HepG2 (cell line): ENCODE data around the gene DAB2IP. TPM values are rescaled to one million over a fixed set of nuclear protein-coding genes. Genes with fewer than 3 reads are reported as not detected.

ENCODE experiments used
- ATAC-seq: fragments of 200-7000 bp; cut with Tn5 transposase; 3 replicates; pipeline ENCODE4 v1.9.1; 2020; ENCODE audit warnings: mild to moderate bottlenecking, moderate library complexity
- BruUV-seq: library from RNA; stranded (reverse); fragments of 400-500 nt; replicated peaks from 2 replicates; lab custom pipeline; 2021; lab: Mats Ljungman, UMichigan
- CTCF ChIA-PET: fragments of 300-600 bp; formaldehyde crosslinking; extraction: SDS; loops from one replicate; lab custom pipeline; 2021; ENCODE audit warnings: low total read pairs, inconsistent platforms, low intra/inter-chr PET ratio; lab: Yijun Ruan, JAX
- POLR2A ChIA-PET: fragments of 350-600 bp; sonication (Branson Sonifier 250); formaldehyde crosslinking; loops from one replicate; lab custom pipeline; 2020; ENCODE audit warnings: antibody characterized with exemption, inconsistent platforms; lab: Yijun Ruan, JAX
- DNase-seq: peaks from one replicate; pipeline ENCODE4 v3.0.0-alpha.2; 2015; ENCODE audit warnings: low spot score
- FAIRE-seq: peaks from 3 replicates; lab custom pipeline; 2011; peaks lifted over from hg19 to GRCh38; lab: Jason Lieb, UNC
- H2AFZ ChIP-seq: one replicate; pipeline ENCODE4 v1.6.1; 2011; ENCODE audit warnings: low read length, inconsistent platforms
- H3K27ac ChIP-seq: fragments of 300-600 bp; 3 replicates; pipeline ENCODE4 v1.8.0; 2011; ENCODE audit warnings: mixed run types, mild to moderate bottlenecking, mixed read lengths, low read length, inconsistent platforms; ENCODE audit not compliant: insufficient read depth; ENCODE audit errors: extremely low read length
- H3K27me3 ChIP-seq, 2 experiments: fragments of 200-600 bp in 1 of 2; 2 replicates in 1 of 2; 3 replicates in 1 of 2; pipeline versions ENCODE4 v1.6.0 to v1.8.0; 2011; ENCODE audit warnings: low read length in 2 of 2, mild to moderate bottlenecking in 2 of 2, moderate library complexity in 2 of 2, inconsistent platforms in 1 of 2; ENCODE audit not compliant: insufficient read depth in 2 of 2, control insufficient read depth in 1 of 2
- H3K36me3 ChIP-seq, 2 experiments: fragments of 200-600 bp in 1 of 2; replicated peaks in 1 of 2; 2 replicates in 1 of 2; 3 replicates in 1 of 2; pipeline versions ENCODE4 v1.5.1 to v1.8.0; 2011; ENCODE audit warnings: low read length in 2 of 2, inconsistent platforms in 1 of 2; ENCODE audit not compliant: insufficient read depth in 2 of 2, control insufficient read depth in 1 of 2
- H3K4me1 ChIP-seq: 2 replicates; pipeline ENCODE4 v1.5.1; 2012; ENCODE audit warnings: low read length, inconsistent platforms; ENCODE audit not compliant: insufficient read depth
- H3K4me2 ChIP-seq: 2 replicates; pipeline ENCODE4 v1.6.0; 2011; ENCODE audit warnings: low read depth, low read length, inconsistent platforms
- H3K4me3 ChIP-seq, 3 experiments: fragments of 200-600 bp in 1 of 3; sonication (generic), shearing (Covaris generic) in 1 of 3; replicated peaks in 1 of 3; 2 replicates each; pipeline ENCODE4 v1.5.1; 2011 to 2016; ENCODE audit warnings: low read length in 3 of 3, inconsistent platforms in 2 of 3, low read depth in 2 of 3, mild to moderate bottlenecking in 2 of 3, control low read depth in 1 of 3, mixed read lengths in 1 of 3; ENCODE audit not compliant: insufficient read depth in 1 of 3
- H3K79me2 ChIP-seq: one replicate; pipeline ENCODE4 v1.6.1; 2011; ENCODE audit warnings: low read length, inconsistent platforms; ENCODE audit not compliant: insufficient read depth
- H3K9ac ChIP-seq: 2 replicates; pipeline ENCODE4 v1.6.0; 2011; ENCODE audit warnings: mild to moderate bottlenecking, low read depth, low read length, inconsistent platforms; ENCODE audit not compliant: insufficient read depth
- H3K9me3 ChIP-seq: 2 replicates; pipeline ENCODE4 v1.5.1; 2012; ENCODE audit warnings: mild to moderate bottlenecking, low read length
- H4K20me1 ChIP-seq: 2 replicates; pipeline ENCODE4 v1.6.0; 2011; ENCODE audit warnings: inconsistent platforms, mild to moderate bottlenecking, low read length, moderate library complexity; ENCODE audit not compliant: insufficient read depth
- ARID4A ChIP-seq: sonication (generic); formaldehyde crosslinking; IDR thresholded peaks from 2 replicates; pipeline ENCODE4 v1.5.0; 2020; ENCODE audit warnings: mild to moderate bottlenecking, missing genetic modification reagents, borderline replicate concordance
- CCAR2 ChIP-seq: fragments of 200-400 bp; formaldehyde crosslinking; optimal IDR thresholded peaks from 2 replicates; pipeline ENCODE3; 2018; ENCODE audit warnings: low read depth, mild to moderate bottlenecking, low read length, moderate library complexity
- GATAD2A ChIP-seq: IDR thresholded peaks from 2 replicates; pipeline ENCODE4 v1.6.1; 2016
- HIC2 ChIP-seq: sonication (generic); formaldehyde crosslinking; IDR thresholded peaks from 2 replicates; pipeline ENCODE4 v1.9.0; 2022; ENCODE audit warnings: low read depth, missing genetic modification reagents
- JDP2 ChIP-seq: sonication (generic); formaldehyde crosslinking; IDR thresholded peaks from 2 replicates; pipeline ENCODE4 v1.8.1; 2022; ENCODE audit warnings: missing genetic modification reagents, borderline replicate concordance
- MEIS1 ChIP-seq: sonication (generic); formaldehyde crosslinking; IDR thresholded peaks from 2 replicates; pipeline ENCODE4 v1.9.0; 2021; ENCODE audit warnings: mild to moderate bottlenecking, missing genetic modification reagents, moderate library complexity, borderline replicate concordance
- RFX3 ChIP-seq: IDR thresholded peaks from 2 replicates; pipeline ENCODE4 v1.6.1; 2016; ENCODE audit warnings: missing biosample characterization, missing genetic modification reagents
- ZNF329 ChIP-seq: sonication (generic); formaldehyde crosslinking; IDR thresholded peaks from 2 replicates; pipeline ENCODE4 v1.9.0; 2021; ENCODE audit warnings: low read depth, mild to moderate bottlenecking, missing genetic modification reagents
- ZNF776 ChIP-seq: sonication (generic); formaldehyde crosslinking; IDR thresholded peaks from 2 replicates; pipeline ENCODE4 v1.4.0; 2020; ENCODE audit warnings: mild to moderate bottlenecking, missing genetic modification reagents
- WGBS: methylation state at CpG from one replicate; pipeline ENCODE4 v1.1.6; 2017; ENCODE audit warnings: low lambda C conversion rate; 5-methylcytosine and 5-hydroxymethylcytosine counted together
- in situ Hi-C: cut with HindIII; loops from 2 replicates; pipeline ENCODE4 v1.10.0; 2017; ENCODE audit warnings: low pct_unique_long_range_greater_than_20kb; ENCODE audit not compliant: extremely low pct_ligation_motif_present
- intact Hi-C: fragments of 100-400 bp; cut with micrococcal nuclease; formaldehyde crosslinking; loops from one replicate; pipeline ENCODE4 v1.10.0; 2022; ENCODE audit not compliant: unreplicated experiment
- polyA plus RNA-seq, 8 experiments: library from polyadenylated mRNA; depleted of rRNA in 3 of 8; stranded (reverse) in 7 of 8; unstranded in 1 of 8; fragments of >200 nt; fragmentation: Illumina TruSeq in 4 of 8; extraction: Trizol in 4 of 8; gene quantifications; 2 replicates each; pipeline versions ENCODE4 v1.2.1 to v1.2.3, GENCODE V29; 2011 to 2016; ENCODE audit warnings: low read depth in 4 of 8, missing spikeins in 1 of 8, mixed read lengths in 1 of 8; ENCODE audit not compliant: insufficient read depth in 1 of 8
- total RNA-seq, 5 experiments: library from RNA; depleted of rRNA; stranded (reverse); fragments of >200 nt; fragmentation: Illumina TruSeq; extraction: Trizol; gene quantifications; 2 replicates each; pipeline ENCODE4 v1.2.3, GENCODE V29; 2016; ENCODE audit warnings: low read depth in 1 of 5
- TF ChIP-seq, protein P1 (sequence below): sonication (generic); formaldehyde crosslinking; IDR thresholded peaks from 2 replicates; pipeline ENCODE4 v1.4.0; 2020; ENCODE audit warnings: mild to moderate bottlenecking, missing genetic modification reagents, borderline replicate concordance

DAB2IP gene
- total and polyA plus RNA-seq, 2 of the 13 experiments (the other 11 are each of a cell fraction or from before 2014, with no cell fraction given) = 25.3 to 37.9 TPM

- Histone ChIP-seq H3K79me2 (peaks cover 4% of the 10 kb centered on the region), H3K27me3 (no peaks in the 10 kb centered on the region; a peak in 1 of 5 replicates), H3K9ac (no peak overlapping the region), H3K4me1 (peaks cover 18% of the 10 kb centered on the region), H3K27ac (no peak overlapping the region), H4K20me1 (no peaks in the 10 kb centered on the region), H3K4me3 (no peak overlapping the region), H2AFZ (no peak overlapping the region), H3K4me2 (no peak overlapping the region), H3K36me3 (no peaks in the 10 kb centered on the region), H3K9me3 (no peaks in the 10 kb centered on the region)
- TF ChIP-seq ZNF776 (CRISPR knock-in tag) (no peak), CCAR2 (no peak), GATAD2A (no peak), RFX3 (CRISPR knock-in tag) (no peak), ZNF329 (CRISPR knock-in tag) (no peak), JDP2 (CRISPR knock-in tag) (no peak), HIC2 (no peak), ARID4A (no peak), MEIS1 (CRISPR knock-in tag) (no peak)
- TF ChIP-seq, protein P1, sequence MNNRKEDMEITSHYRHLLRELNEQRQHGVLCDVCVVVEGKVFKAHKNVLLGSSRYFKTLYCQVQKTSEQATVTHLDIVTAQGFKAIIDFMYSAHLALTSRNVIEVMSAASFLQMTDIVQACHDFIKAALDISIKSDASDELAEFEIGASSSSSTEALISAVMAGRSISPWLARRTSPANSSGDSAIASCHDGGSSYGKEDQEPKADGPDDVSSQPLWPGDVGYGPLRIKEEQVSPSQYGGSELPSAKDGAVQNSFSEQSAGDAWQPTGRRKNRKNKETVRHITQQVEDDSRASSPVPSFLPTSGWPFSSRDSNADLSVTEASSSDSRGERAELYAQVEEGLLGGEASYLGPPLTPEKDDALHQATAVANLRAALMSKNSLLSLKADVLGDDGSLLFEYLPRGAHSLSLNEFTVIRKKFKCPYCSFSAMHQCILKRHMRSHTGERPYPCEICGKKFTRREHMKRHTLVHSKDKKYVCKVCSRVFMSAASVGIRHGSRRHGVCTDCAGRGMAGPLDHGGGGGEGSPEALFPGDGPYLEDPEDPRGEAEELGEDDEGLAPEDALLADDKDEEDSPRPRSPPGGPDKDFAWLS (CRISPR knock-in tag) = no peak
- DNase-seq (no peak), FAIRE-seq (no peak), ATAC-seq (no peak)
- in situ Hi-C loops (loop anchor here (25.0 kb wide), 1 partner anchor 255 kb away; no protein-coding TSS in a partner anchor), intact Hi-C loops (no loop called here)
- no TSS peak for BruUV-seq
- POLR2A ChIA-PET = no interaction called here
- CTCF ChIA-PET = no interaction called here
- 73% methylated on average over 4 of the region's 7 CpGs for WGBS
Observed at GRCh38 chr9:121731919-121732318, 80.5 kb downstream of the DAB2IP start.
